Stimulated activated CD8-positive, alpha-beta memory T cell treated with anti-CD3 and anti-CD28 coated beads, Interleukin-7, amount 100 ng/mL, for 4 hours (primary cell): Measurements from ENCODE around the gene RXRA.

Experiments used
- DNase-seq, 2 donors: peaks; one replicate each; pipeline ENCODE4 v3.0.0-alpha.2; 2020; ENCODE audit warnings: low read depth in 2 of 2

RXRA gene

DNA sequence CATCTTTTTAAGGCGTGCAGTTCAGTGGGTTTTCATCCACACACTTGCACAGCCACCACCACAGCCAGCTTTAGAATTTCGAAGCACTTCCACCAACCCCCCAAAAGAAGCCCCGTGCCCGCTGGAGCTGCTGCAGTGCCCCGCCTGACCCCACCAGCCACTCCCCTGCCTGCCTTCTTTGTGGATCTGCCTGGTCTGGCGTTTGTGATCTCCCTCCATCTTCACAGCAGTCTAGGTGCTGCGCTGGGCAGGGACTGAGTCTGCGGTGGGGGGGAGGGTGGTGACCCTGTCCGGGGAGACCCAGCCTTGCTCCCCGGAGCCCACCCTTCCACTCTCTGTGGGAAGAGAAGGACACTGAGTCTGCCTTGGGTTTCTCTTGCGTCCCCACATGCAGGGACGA lies 40.8 kb downstream of the RXRA start:
- DNase-seq: no peak

GRCh38 chr9:134367791-134368490 lies 41.7 kb downstream of the RXRA start:
- no peak for DNase-seq

DNA sequence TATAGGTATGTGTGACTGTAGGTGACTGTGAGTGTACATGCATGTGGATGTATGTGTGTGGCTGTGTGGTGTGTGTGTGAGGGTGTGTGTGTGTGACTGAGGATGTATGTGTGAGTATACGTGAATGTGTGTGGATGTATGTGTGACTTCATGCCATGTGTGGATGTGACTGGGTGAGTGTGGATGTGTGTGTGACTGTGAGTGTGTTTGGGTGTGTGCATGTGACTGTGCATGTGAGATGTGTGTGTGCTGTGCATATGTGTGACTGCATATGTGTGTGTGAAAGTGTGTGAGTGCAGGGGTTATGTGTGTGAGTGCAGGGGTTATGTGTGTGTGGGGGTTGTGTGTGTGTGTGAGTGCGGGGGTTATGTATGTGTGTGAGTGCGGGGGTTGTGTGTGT lies 42.3 kb downstream of the RXRA start:
- no peak for DNase-seq

- no peak for DNase-seq
Observed at GRCh38 chr9:134369416-134370212, 43.4 kb downstream of the RXRA start.

- no peak for DNase-seq
Observed at GRCh38 chr9:134370213-134370492, 43.9 kb downstream of the RXRA start.

DNA sequence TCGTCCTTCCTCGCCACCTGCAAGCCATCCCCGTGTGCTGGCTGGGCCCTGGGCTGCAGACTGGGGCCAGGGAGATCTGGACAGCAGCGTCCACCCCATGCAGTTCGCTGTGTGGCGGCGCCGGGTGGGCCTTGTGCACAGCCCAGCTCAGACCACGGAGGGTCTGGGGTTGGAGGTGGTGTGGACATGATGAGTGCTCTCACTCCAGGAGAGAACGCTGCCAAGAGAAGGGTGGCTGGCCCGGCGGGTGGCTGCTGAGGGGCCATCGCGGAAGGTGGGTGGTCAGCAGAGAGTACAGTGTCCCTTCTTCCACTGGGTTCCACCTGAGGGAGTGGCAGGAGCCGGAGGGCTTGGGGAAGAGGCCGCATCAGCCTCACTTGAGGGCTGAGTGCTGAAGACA lies 44.4 kb downstream of the RXRA start:
- DNase-seq: no peak

GRCh38 chr9:134371731-134372130 lies 45.5 kb downstream of the RXRA start:
- DNase-seq: no peak

DNA sequence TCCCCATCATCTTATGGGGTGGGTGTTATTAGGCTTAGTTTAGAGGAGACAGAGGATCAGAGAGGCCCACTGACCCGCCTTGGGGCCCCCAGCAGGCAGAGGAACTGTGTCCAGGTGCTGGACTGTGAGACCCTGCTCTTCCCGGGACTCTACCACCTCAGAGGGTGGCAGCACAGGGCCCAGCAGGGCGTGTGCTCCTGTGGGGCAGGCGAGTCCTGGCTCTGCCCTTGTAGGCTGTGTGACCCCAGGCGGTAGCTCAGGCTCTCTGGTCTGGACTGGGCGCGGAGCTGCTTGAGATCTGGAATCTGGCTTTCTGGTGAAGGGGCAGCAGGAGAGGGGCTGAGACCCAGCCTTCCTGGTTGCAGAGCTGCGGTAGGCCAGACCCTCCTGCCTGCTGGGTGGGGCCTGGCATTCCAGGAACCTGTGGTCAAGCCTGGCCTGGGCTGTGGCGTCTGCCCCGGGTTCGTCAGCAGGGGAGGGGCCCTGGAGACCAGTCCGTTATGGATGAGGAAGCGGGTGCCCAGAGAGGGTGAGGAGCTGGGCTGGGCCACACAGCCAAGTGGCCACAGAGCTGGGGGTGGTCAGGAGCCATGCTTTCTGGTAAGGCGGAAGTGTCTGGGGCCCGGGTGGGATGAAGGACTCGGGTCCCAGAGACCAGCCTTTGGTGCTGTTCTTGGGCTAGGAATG lies 46.5 kb downstream of the RXRA start:
- DNase-seq: peak in 1 of 2 donors; percentile 23

DNA sequence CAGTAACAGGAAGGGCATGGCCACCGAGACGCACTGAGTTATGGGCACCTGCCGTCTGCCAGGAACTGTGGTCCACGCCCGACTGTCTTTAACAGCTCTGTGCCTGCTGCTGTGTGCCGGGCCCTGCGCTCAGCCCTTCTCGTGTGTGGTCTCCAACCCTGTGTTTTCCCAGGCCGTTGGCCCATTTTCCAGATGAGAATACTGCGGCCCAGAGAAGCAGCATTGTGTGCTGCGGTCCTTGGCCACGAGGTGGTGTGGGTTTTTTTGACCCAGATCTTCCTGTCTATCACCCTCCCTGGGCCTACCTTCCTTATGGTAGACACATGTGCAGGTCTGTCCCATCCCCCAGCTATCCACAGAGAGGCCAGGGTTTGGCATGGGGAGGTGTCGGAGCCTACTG lies 47.0 kb downstream of the RXRA start:
- DNase-seq: no peak

GRCh38 chr9:134373953-134374300 lies 47.7 kb downstream of the RXRA start:
- no peak for DNase-seq

- DNase-seq: no peak
Observed at GRCh38 chr9:134374301-134375010, 48.2 kb downstream of the RXRA start.

- DNase-seq: no peak
Observed at GRCh38 chr9:134375011-134375390, 48.7 kb downstream of the RXRA start.

- DNase-seq: no peak
Observed at GRCh38 chr9:134375430-134376385, 49.5 kb downstream of the RXRA start.

DNA sequence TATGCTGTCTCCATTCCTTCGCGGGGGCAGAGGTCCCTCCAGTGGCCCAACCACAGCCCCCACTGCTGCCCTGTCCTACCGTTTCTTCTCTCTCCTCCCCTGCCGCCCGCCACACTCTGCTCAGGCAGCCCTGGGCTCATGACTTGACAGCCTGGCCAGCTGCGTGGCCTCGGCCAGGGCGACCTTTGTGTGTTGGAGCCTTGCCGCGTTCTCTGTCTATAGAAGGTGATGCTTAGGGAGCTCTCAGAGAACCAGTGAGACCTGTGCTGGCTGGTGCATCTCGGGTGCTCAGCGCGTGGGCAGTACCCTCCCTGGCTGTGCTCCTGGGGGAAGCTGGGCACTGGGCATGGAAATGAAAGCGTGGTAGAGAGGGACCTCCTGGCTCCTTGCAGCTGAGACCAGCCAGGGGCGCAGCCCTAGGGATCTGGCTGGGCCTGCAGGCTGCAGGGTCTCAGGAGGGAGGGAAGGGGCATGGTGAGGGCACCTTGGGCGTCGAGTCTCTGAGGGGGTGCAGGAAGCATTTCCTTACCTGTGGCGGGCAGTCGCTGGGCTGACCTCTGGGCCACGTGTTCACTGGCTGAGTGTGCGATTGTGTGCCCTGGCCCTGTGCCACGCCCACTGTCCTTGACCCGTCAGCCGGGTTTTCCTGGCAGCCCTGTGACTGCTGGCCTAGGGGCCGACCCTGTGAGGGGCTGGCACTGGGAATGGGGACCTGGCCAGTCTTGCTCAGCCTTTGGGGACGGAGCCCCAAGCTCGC lies 50.3 kb downstream of the RXRA start:
- no peak for DNase-seq

DNA sequence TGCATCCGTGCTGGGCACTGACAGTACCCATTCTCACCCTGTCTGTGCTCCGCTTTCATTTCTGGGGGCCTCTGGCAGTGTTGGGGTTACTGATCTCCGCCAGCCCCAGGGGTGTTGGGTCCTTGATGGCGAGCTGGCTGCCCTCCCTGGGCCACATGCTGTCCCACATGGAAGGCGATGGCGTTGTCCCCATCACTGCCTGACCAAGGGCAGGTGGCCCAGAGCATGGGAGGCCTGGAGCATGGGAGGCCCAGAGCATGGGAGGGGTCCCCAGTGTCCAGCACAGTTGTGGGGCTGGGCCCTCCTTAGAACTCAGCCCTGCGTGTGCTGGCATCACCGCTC lies 50.9 kb downstream of the RXRA start:
- no peak for DNase-seq

DNA sequence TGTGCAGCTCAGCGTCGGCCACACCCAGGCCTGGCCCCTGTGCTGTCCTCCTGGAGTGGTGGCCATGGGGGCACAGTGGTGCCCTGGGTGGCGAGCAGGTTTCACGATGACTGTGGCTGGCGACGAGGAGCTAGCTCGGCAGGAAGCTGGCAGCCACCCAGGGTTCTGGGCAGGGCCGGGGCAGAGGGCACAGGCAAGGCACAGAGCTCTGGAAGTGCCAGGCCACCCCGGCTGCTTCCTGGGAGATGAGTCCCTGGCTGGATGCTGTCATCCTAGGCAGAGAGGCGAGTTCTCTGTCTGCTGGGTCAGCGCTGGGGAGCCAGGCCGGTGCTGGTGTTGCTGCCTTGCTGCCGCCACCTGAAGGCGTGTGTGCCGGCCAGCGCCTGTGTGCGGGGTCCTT lies 51.7 kb downstream of the RXRA start:
- DNase-seq: no peak

DNA sequence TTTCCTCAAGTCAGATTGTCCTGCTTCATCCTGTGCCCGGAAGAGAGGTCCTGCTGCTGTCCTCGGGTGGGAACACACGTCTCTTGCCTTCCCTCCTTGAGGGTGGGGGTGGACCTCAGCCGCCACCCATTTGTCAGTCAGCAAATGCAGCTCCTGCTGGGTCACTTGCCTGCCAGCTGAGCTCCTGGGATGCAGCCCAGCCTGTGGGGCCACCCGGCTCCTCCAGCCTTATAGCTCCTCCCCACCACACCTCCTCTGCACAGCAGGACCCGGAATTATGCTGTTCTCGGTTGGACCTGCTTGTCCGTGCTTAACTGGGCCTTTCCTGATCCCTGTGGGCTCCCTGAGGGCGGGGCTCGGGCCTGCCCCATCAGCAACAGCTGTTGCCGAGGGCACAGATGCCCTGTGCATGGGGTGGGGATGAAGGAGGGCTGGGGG lies 52.7 kb downstream of the RXRA start:
- no peak for DNase-seq

GRCh38 chr9:134379831-134380365 lies 53.6 kb downstream of the RXRA start:
- no peak for DNase-seq

DNA sequence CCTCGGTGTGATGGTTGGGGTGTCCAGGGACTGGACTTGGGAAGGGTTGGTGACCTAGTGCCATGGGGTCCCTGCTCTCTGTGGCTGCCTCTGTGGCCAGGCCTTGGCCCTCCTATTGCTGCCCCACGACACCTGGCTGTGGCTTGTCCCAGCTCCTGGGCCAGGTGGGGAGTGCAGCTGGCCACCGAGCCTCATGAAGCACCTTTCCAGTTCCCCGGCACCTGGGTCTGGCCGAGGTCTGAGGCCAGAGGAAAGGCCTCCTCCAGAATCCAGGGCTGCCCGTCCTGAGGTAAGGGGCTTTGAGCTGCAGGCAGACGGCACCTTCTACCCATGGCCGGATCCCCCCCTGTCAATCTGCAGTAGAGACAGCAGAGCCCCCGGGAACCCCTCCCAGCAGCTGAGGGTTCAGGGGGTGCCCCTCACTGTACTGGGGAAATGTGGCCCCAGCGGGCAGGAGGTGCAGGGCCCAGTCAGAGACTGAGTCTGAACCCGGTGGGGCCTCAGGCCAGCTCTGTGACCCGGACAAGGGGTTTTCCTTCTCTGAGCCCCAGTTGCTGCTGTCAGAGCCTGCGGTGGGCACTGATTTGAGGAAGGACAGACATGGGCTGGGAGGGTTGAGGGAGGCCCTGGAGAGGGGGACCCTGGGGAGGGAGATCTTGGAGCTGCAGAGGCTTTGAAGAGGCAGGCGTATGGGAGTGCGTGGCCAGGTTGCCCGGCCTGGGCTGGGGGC lies 54.5 kb downstream of the RXRA start:
- no peak for DNase-seq

DNA sequence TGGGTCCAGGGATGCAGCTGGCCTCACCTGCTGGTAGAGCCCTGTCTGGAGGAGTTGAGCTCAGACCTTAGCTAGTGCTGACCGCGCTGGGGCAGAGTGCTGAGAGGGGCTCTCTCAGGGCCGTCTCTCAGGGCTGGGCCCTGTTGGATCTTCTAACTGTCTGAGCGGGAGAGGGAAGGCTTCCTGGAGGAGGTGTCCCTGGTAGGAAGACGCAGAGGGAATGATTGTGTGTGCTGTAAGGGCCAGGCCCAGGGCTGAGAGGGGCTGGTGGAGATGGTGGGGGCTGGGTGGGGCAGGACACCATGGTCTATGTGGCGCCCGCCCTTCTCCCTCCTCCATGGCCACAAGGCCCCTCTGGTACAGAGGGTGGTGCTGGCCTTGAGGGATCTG lies 55.0 kb downstream of the RXRA start:
- DNase-seq: no peak
